ENCODE measurements around the gene ROCK1.
"Not testable (repeated sequence)": the region's sequence is repeated elsewhere in the genome, so short reads cannot be mapped to it uniquely, and the experiment has no call there.

Gene ROCK1

DNA sequence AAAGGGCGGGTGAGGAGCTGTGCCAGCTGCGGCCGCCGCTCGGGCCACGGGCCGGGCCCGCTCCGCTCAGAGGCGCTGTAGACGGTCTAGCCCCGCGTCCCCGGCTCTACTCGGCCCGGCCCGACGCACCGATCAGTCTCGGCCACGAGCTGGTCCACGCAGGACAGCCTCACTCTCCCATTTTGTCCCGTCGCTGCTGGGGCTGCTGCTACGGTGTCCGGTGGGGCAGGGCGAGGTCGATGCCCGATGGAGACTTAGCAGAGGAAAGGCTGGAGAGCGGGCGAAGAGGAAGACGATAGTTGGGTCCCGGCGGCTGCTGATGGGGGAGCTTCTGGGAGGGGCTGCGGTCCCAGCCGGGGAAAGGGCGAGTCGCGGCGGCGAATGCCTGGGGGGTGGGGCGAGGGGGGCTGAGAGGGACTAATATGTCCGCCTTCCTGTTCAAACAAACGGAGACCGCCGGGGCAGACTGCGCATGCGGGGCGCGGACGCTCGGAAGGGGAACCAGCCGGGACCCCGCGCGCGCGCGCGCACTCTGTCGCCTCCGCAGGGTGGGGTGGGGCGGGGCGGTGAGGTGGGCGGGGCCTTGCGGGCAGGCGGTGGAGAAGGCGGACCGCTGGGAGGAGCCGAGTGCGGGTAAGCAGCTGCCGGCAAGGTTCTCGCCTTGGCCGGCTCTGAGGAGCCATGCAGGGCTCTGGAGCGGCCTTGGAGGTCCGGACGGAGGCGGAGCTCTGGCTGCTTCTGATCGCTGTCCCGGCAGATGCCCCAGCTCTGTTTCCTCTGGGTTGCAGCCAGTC is at the start of gene ROCK1:
ROCK1 (minus strand) TSS at position 468 of the 794 bp plus-strand sequence. CDS start 903 bp downstream, outside the sequence.
- peak within 1 kb of the TSS; percentile 97 for H3K4me3 ChIP-seq (ENCODE audit: low read depth, low read length)
- TF ChIP-seq, protein P1, sequence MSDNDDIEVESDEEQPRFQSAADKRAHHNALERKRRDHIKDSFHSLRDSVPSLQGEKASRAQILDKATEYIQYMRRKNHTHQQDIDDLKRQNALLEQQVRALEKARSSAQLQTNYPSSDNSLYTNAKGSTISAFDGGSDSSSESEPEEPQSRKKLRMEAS (IDR thresholded peaks at IDR 0.05; ENCODE audit: low read depth, low read length), result 0 out of 2 replicates have a peak, but pooled peaks have one; percentile 7
- TF ChIP-seq MYC (IDR thresholded peaks at IDR 0.05; ENCODE audit: low read depth, low read length) (0 out of 2 replicates have a peak, but pooled peaks have one; percentile 17), POLR2A (IDR thresholded peaks at IDR 0.05; ENCODE audit: extremely low read depth, insufficient read length) (no peak)
- TF ChIP-seq, protein P2, sequence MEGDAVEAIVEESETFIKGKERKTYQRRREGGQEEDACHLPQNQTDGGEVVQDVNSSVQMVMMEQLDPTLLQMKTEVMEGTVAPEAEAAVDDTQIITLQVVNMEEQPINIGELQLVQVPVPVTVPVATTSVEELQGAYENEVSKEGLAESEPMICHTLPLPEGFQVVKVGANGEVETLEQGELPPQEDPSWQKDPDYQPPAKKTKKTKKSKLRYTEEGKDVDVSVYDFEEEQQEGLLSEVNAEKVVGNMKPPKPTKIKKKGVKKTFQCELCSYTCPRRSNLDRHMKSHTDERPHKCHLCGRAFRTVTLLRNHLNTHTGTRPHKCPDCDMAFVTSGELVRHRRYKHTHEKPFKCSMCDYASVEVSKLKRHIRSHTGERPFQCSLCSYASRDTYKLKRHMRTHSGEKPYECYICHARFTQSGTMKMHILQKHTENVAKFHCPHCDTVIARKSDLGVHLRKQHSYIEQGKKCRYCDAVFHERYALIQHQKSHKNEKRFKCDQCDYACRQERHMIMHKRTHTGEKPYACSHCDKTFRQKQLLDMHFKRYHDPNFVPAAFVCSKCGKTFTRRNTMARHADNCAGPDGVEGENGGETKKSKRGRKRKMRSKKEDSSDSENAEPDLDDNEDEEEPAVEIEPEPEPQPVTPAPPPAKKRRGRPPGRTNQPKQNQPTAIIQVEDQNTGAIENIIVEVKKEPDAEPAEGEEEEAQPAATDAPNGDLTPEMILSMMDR (IDR thresholded peaks at IDR 0.05; ENCODE audit: low read depth, low read length), result no peak
- peak; percentile 96 for DNase-seq (ENCODE audit: low read depth)

DNA sequence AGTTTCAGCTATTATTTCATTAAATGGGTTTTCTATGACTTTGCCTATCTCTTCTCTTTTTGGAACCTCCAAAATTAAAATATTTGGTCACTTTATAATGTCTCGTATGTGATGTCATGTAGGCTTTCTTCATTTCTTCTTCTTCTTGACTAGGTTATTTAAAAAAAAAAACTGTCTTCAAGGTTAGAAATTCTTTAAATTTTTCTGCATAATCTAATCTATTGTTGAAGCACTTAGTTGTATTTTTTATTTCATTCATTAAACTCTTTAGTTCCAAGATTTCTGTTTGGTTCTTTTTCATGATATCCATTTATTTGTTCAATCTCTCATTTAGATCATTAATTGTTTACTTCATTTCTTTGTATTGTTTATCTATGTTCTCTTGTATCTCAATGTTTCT is 43.8 kb upstream of the ROCK1 start:
- DNase-seq (ENCODE audit: low read depth), result no peak
- no peak for TF ChIP-seq MYC (IDR thresholded peaks at IDR 0.05; ENCODE audit: low read depth, low read length)
- TF ChIP-seq, protein P2 (IDR thresholded peaks at IDR 0.05; ENCODE audit: low read depth, low read length), result no peak
- TF ChIP-seq, protein P1 (IDR thresholded peaks at IDR 0.05; ENCODE audit: low read depth, low read length), result no peak
- TF ChIP-seq POLR2A (IDR thresholded peaks at IDR 0.05; ENCODE audit: extremely low read depth, insufficient read length), result no peak
- no peak overlapping the region for H3K4me3 ChIP-seq (ENCODE audit: low read depth, low read length)

DNA sequence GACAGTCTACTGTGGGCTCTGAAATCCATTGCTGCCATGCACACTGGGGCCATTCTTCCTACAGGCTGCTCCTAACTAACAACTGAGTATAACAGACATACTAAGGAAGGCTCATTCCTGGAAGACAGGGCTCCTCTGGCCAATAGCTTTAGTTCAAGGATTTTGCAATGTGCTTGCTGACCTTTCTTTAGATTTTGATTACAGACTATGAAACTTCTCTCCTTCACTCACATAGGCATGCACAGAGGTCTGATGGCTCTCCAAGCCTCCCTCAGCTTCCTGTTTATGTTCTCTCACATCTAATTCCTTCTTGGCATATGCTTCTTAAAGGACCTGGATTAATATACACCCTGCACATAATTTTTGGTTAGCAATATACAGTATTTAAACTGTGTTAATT is 34.4 kb upstream of the ROCK1 start:
- no peak overlapping the region for H3K4me3 ChIP-seq (ENCODE audit: low read depth, low read length)
- no peak for DNase-seq (ENCODE audit: low read depth)
- TF ChIP-seq, protein P1 (IDR thresholded peaks at IDR 0.05; ENCODE audit: low read depth, low read length), result no peak
- TF ChIP-seq MYC (IDR thresholded peaks at IDR 0.05; ENCODE audit: low read depth, low read length) (no peak), POLR2A (IDR thresholded peaks at IDR 0.05; ENCODE audit: extremely low read depth, insufficient read length) (no peak)
- TF ChIP-seq, protein P2 (IDR thresholded peaks at IDR 0.05; ENCODE audit: low read depth, low read length), result no peak

DNA sequence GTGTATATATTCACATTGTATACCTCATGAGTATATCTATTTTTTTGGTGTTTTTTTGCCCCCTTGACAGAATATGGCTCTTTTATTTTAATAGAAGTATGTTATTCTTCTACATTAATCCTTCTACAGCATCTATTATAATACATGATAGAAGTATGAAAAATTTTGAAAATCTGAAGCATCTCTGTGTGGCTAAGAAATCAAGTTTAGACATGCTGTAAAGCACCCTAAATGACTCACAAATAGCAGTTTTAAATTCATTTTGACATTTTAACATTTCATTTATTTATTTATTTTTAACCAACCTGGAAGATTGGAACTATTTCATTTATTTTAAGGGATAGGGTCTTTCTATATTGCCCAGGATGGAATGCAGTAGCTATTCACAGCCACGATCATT is 33.8 kb upstream of the ROCK1 start:
- no peak for DNase-seq (ENCODE audit: low read depth)
- H3K4me3 ChIP-seq (ENCODE audit: low read depth, low read length), result no peak overlapping the region
- TF ChIP-seq, protein P2 (IDR thresholded peaks at IDR 0.05; ENCODE audit: low read depth, low read length), result no peak

DNA sequence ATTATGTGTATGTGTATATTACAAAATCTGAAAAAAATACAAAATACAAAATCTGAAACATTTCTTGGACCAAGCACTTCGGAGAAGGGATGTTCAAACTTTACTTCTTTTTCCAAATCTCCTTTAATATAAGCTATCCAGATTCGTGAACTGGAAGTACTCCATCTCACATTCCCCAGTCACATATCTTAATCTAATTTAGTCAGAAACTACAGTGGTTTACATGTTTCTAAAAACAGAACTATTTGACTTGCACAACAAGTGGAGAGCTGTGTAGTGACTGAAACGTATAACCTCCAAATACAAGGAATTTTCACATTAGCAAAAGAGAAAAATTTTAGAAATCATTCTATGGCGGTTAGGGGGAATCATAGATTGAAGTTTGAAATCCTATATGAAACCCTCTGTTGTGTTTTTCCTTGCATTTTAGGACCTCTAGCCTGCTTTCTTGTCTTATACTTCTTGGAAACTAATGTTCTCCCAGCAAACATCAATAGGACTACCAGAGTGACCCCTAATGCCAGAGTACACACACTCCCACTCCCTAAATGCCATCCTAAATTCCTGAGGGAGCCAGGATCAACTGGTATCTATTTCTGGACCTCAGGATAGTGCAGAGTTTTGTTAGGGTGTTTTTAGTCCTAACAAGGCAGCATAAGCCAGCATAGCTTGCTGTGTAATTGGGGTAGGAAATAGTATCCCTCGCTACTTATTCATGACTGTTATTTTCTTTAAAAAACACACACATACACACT is 30.2 kb upstream of the ROCK1 start:
- no peak overlapping the region for H3K4me3 ChIP-seq (ENCODE audit: low read depth, low read length)
- no peak for TF ChIP-seq POLR2A (IDR thresholded peaks at IDR 0.05; ENCODE audit: extremely low read depth, insufficient read length)
- TF ChIP-seq, protein P2 (IDR thresholded peaks at IDR 0.05; ENCODE audit: low read depth, low read length), result no peak
- TF ChIP-seq MYC (IDR thresholded peaks at IDR 0.05; ENCODE audit: low read depth, low read length), result no peak
- TF ChIP-seq, protein P1 (IDR thresholded peaks at IDR 0.05; ENCODE audit: low read depth, low read length), result no peak
- DNase-seq (ENCODE audit: low read depth), result no peak

DNA sequence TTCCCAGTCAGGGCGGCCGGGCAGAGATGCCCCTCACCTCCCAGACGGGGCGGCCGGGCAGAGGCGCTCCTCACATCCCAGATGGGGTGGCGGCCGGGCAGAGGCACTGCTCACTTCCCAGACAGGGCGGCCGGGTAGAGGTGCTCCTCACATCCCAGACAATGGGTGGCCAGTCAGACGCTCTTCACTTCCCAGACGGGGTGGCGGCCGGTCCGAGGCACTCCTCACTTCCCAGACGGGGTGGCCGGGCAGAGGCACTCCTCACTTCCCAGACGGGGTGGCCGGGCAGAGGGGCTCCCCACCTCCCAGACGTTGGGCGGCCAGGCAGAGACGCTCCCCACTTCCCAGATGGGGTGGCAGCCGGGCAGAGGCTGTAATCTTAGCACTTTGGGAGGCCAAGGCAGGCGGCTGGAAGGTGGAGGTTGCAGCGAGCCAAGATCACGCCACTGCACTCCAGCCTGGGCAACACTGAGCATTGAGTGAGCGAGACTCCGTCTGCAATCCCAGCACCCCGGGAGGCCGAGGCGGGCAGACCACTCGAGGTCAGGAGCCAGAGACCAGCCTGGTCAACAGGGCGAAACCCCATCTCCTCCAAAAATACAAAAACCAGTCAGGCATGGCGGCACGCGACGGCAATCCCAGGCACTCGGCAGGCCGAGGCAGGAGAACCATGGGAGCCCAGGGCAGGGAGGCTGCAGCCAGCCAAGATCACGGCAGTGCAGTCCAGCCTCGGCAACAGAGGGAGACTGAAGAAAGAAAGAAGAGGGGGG is 26.3 kb upstream of the ROCK1 start:
- H3K4me3 ChIP-seq (ENCODE audit: low read depth, low read length); DNase-seq (ENCODE audit: low read depth): not testable (repeated sequence)
